ENCODE results near the gene ABCG1. TPM values are rescaled to one million over a fixed set of nuclear protein-coding genes. Genes with fewer than 3 reads are reported as not detected.
A peak's percentile ranks its signal among the peaks of the same experiment; 100 is the strongest.

Gene ABCG1
- total and polyA plus RNA-seq, 4 donors = 11.5 to 65.0 (median 35.0) TPM

DNA sequence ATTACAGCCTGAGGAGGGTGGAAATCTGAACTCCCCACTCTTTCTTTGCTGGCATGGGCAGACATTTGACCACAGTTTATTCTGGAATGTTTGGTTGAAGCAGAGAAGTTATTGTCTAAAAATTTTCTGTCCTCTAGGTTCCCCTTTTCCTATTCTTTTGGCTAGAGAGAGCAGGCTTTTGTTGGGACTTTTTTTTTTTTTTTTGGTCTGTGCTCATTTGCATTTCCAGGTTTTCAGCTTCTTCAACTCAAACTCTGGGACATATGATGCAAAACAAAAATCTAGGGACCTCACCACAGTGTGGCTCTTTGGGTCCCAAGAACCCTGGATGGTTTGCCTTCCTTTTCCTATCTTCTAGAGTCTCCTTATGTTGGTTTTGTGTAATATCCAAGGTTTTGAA is 10.9 kb upstream of the ABCG1 start:
- TF ChIP-seq, protein P1, sequence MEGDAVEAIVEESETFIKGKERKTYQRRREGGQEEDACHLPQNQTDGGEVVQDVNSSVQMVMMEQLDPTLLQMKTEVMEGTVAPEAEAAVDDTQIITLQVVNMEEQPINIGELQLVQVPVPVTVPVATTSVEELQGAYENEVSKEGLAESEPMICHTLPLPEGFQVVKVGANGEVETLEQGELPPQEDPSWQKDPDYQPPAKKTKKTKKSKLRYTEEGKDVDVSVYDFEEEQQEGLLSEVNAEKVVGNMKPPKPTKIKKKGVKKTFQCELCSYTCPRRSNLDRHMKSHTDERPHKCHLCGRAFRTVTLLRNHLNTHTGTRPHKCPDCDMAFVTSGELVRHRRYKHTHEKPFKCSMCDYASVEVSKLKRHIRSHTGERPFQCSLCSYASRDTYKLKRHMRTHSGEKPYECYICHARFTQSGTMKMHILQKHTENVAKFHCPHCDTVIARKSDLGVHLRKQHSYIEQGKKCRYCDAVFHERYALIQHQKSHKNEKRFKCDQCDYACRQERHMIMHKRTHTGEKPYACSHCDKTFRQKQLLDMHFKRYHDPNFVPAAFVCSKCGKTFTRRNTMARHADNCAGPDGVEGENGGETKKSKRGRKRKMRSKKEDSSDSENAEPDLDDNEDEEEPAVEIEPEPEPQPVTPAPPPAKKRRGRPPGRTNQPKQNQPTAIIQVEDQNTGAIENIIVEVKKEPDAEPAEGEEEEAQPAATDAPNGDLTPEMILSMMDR (IDR thresholded peaks at IDR 0.05; ENCODE audit: control extremely low read depth, extremely low read depth) = no peak
- ATAC-seq (ENCODE audit: insufficient read depth, low FRiP score) = no peak
- Histone ChIP-seq H3K4me1 (ENCODE audit: control insufficient read depth in 5 of 5, insufficient read depth in 5 of 5, low read length in 5 of 5) (peaks cover 0 to 8% (median 7%) of the 10 kb centered on the region in 5 donors), H3K27ac (ENCODE audit: low read depth in 1 of 2, low read length in 1 of 2) (no peak overlapping the region), H3K27me3 (ENCODE audit: control insufficient read depth in 3 of 3, insufficient read depth in 3 of 3, low read length in 2 of 3) (no peaks in the 10 kb centered on the region), H3K4me3 (no peak overlapping the region), H3K36me3 (ENCODE audit: control insufficient read depth in 4 of 4, insufficient read depth in 4 of 4, low read length in 4 of 4) (no peaks in the 10 kb centered on the region), H3K9me3 (ENCODE audit: control insufficient read depth in 4 of 4, insufficient read depth in 3 of 4, low read length in 3 of 4) (no peaks in the 10 kb centered on the region), H3K9ac (ENCODE audit: insufficient read depth in 1 of 2, low read length in 2 of 2) (no peak overlapping the region)
- DNase-seq = no peak

GRCh38 chr21:42208801-42209490 is 10.0 kb upstream of the ABCG1 start:
- TF ChIP-seq, protein P1 (IDR thresholded peaks at IDR 0.05; ENCODE audit: control extremely low read depth, extremely low read depth) = no peak
- 80 to 84% methylated on average over 5 of the region's 5 CpGs for WGBS, 2 donors
- H3K27ac ChIP-seq (ENCODE audit: low read depth in 1 of 2, low read length in 1 of 2) = no peak overlapping the region
- peaks cover 0 to 8% (median 7%) of the 10 kb centered on the region in 5 donors for H3K4me1 ChIP-seq (ENCODE audit: control insufficient read depth in 5 of 5, insufficient read depth in 5 of 5, low read length in 5 of 5)
- no peak overlapping the region for H3K4me3 ChIP-seq
- no peaks in the 10 kb centered on the region for H3K36me3 ChIP-seq (ENCODE audit: control insufficient read depth in 4 of 4, insufficient read depth in 4 of 4, low read length in 4 of 4)
- no peak overlapping the region for H3K9ac ChIP-seq (ENCODE audit: insufficient read depth in 1 of 2, low read length in 2 of 2)
- ATAC-seq (ENCODE audit: insufficient read depth, low FRiP score) (no peak), DNase-seq (no peak)
- H3K27me3 ChIP-seq (ENCODE audit: control insufficient read depth in 3 of 3, insufficient read depth in 3 of 3, low read length in 2 of 3) = no peaks in the 10 kb centered on the region
- H3K9me3 ChIP-seq (ENCODE audit: control insufficient read depth in 4 of 4, insufficient read depth in 3 of 4, low read length in 3 of 4) = no peaks in the 10 kb centered on the region

DNA sequence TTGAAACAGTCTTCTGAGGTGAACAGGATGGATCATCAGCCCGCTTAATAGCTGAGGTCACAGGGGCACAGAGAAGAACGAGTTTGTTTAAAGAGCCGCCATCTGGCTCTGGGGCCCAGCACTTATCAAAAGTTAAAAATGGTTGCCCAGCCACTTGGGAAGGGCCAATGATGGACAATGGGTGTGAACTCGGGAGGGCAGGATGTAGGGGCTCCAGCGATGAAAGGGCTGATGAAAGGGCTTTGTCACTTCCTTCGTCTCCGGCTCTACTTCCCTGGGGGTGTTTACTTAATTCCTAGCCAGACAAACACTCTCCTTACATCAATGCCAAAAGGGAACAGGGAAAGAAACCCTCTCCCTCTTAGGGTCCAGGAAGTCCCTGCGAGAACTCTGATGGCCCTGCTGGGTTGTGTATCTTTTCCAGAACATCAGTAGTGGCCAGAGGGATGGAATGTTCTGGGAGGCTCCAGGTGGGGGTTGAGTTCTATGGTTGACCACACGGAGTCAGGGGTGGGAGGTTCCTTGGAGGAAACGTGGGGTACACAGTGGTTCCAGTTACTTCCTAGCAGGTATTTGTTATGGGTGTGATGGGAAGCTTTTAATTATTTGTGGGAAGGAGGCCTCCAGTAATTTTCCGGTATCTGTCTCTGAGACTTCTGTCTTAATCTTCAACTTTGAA is 9.0 kb upstream of the ABCG1 start:
- Histone ChIP-seq H3K4me3 (no peak overlapping the region), H3K36me3 (ENCODE audit: control insufficient read depth in 4 of 4, insufficient read depth in 4 of 4, low read length in 4 of 4) (no peaks in the 10 kb centered on the region), H3K9me3 (ENCODE audit: control insufficient read depth in 4 of 4, insufficient read depth in 3 of 4, low read length in 3 of 4) (no peaks in the 10 kb centered on the region), H3K27ac (ENCODE audit: low read depth in 1 of 2, low read length in 1 of 2) (peak overlapping the region in 1 of 2 donors; percentile 15), H3K4me1 (ENCODE audit: control insufficient read depth in 5 of 5, insufficient read depth in 5 of 5, low read length in 5 of 5) (peaks cover 0 to 8% (median 7%) of the 10 kb centered on the region in 5 donors), H3K9ac (ENCODE audit: insufficient read depth in 1 of 2, low read length in 2 of 2) (no peak overlapping the region), H3K27me3 (ENCODE audit: control insufficient read depth in 3 of 3, insufficient read depth in 3 of 3, low read length in 2 of 3) (no peaks in the 10 kb centered on the region)
- no peak for ATAC-seq (ENCODE audit: insufficient read depth, low FRiP score)
- 54 to 55% methylated on average over 11 of the region's 11 CpGs for WGBS, 2 donors
- peak; percentile 35 to 82 (median 52) for DNase-seq
- TF ChIP-seq, protein P1 (IDR thresholded peaks at IDR 0.05; ENCODE audit: control extremely low read depth, extremely low read depth) = no peak
